ENCODE measurements around the gene ELP4. TPM values are rescaled to one million over a fixed set of nuclear protein-coding genes. Genes with fewer than 3 reads are reported as not detected.

The ELP4 gene
- total RNA-seq, 5 donors from 2014 or later (not counting 1 experiment from before 2014, with no cell fraction given): 15.9 to 22.2 (median 17.2) TPM

DNA sequence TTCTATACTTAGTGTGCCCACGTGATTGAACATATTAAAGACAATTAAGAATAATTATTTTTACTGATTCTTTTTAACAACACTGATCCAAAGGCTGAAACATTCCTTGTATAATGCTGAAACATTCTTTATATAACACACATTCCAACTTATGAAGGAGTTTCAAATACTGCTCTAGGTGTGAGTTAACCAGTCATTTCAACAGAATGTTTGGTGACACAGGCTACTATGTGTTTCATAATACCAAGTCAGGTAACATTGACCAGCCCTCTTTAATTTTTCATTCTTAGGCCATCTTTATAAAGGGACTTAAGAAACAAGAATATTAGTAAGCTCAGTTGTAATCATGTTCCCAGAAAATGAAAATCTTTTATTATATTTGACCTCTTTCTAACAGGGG lies 136.6 kb downstream of the ELP4 start:
- H3K27me3 Mint-ChIP-seq: no peaks in the 10 kb centered on the region

GRCh38 chr11:31649129-31649966 lies 139.8 kb downstream of the ELP4 start:
- no peaks in the 10 kb centered on the region for H3K9me3 Mint-ChIP-seq
- peaks cover 31% of the 10 kb centered on the region for H3K36me3 Mint-ChIP-seq
- peaks cover 0 to 5% of the 10 kb centered on the region in 2 donors for H3K36me3 ChIP-seq (ENCODE audit: control insufficient read depth in 2 of 2, extremely low read depth in 1 of 2, insufficient read depth in 1 of 2, low read length in 1 of 2)
- H3K27me3 ChIP-seq (replicated peaks in 1 of 2; ENCODE audit: control insufficient read depth in 2 of 2, extremely low read depth in 1 of 2, insufficient read depth in 2 of 2, low read length in 1 of 2): no peaks in the 10 kb centered on the region
- H3K27ac Mint-ChIP-seq: no peak overlapping the region
- no peaks in the 10 kb centered on the region for H3K4me1 ChIP-seq (ENCODE audit: control insufficient read depth in 1 of 2, extremely low read depth in 1 of 2, insufficient read depth in 2 of 2, low read length in 2 of 2)
- ChIA-PET POLR2A (no interaction called here), CTCF (interaction anchor here (0.6 to 0.9 kb wide), 2 partner anchors 8 to 11 kb away, joined by 3 read pairs; no protein-coding TSS in a partner anchor)
- no peak overlapping the region for H3K27ac ChIP-seq (ENCODE audit: low read length)
- no peaks in the 10 kb centered on the region for H3K4me1 Mint-ChIP-seq
- no peak overlapping the region for H3K4me3 ChIP-seq (ENCODE audit: control insufficient read depth in 1 of 2, extremely low read depth in 1 of 2, low read length in 1 of 2)
- H3K4me3 Mint-ChIP-seq: no peak overlapping the region
- H3K27me3 Mint-ChIP-seq: no peaks in the 10 kb centered on the region
- ATAC-seq (replicated peaks in 1 of 4) (no peak), DNase-seq (no peak)
- WGBS (ENCODE audit: insufficient coverage): 100% methylated on average over 1 of the region's 6 CpGs
- no peaks in the 10 kb centered on the region for H3K9me3 ChIP-seq

More for the DNA sequence above, 136.6 kb downstream of the ELP4 start:
- Mint-ChIP-seq H3K4me3 (no peak overlapping the region), H3K36me3 (peaks cover 21% of the 10 kb centered on the region), H3K4me1 (no peaks in the 10 kb centered on the region), H3K27ac (no peak overlapping the region), H3K9me3 (no peaks in the 10 kb centered on the region)
- Histone ChIP-seq H3K4me3 (ENCODE audit: control insufficient read depth in 1 of 2, extremely low read depth in 1 of 2, low read length in 1 of 2) (no peak overlapping the region), H3K36me3 (ENCODE audit: control insufficient read depth in 2 of 2, extremely low read depth in 1 of 2, insufficient read depth in 1 of 2, low read length in 1 of 2) (peaks cover 0 to 5% of the 10 kb centered on the region in 2 donors), H3K27ac (ENCODE audit: low read length) (no peak overlapping the region), H3K27me3 (replicated peaks in 1 of 2; ENCODE audit: control insufficient read depth in 2 of 2, extremely low read depth in 1 of 2, insufficient read depth in 2 of 2, low read length in 1 of 2) (no peaks in the 10 kb centered on the region), H3K9me3 (no peaks in the 10 kb centered on the region), H3K4me1 (ENCODE audit: control insufficient read depth in 1 of 2, extremely low read depth in 1 of 2, insufficient read depth in 2 of 2, low read length in 2 of 2) (no peaks in the 10 kb centered on the region)
- POLR2A ChIA-PET: no interaction called here
- WGBS (ENCODE audit: insufficient coverage): no CpG with 5 or more reads among the region's 1 CpG
- no peak for DNase-seq
- CTCF ChIA-PET: no interaction called here
- ATAC-seq (replicated peaks in 1 of 4): no peak

DNA sequence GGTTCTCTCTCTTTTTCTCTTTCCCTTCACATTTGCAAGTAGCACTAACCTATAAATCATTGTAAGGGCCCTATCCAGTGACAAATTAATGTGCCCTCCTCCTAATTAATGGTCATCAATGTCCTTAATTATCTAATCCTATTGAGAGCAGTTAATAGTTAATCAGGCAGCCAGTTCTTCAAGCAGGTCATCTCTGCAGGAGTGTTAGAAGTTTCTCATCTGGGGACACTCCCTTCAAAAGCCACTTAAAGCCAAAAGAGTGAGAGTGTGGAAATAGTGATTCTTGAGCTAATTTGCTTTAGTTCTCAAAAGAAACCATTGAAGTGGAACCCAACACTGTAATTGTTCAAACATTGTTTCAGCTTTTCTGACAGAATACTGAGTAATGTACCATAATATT lies 141.6 kb downstream of the ELP4 start:
- H3K36me3 Mint-ChIP-seq: peaks cover 34% of the 10 kb centered on the region
- ChIA-PET CTCF (no interaction called here), POLR2A (no interaction called here)

GRCh38 chr11:31651822-31652221 lies 142.3 kb downstream of the ELP4 start:
- Histone ChIP-seq H3K4me3 (ENCODE audit: control insufficient read depth in 1 of 2, extremely low read depth in 1 of 2, low read length in 1 of 2) (no peak overlapping the region), H3K27me3 (replicated peaks in 1 of 2; ENCODE audit: control insufficient read depth in 2 of 2, extremely low read depth in 1 of 2, insufficient read depth in 2 of 2, low read length in 1 of 2) (no peaks in the 10 kb centered on the region), H3K9me3 (no peaks in the 10 kb centered on the region), H3K27ac (ENCODE audit: low read length) (no peak overlapping the region), H3K36me3 (ENCODE audit: control insufficient read depth in 2 of 2, extremely low read depth in 1 of 2, insufficient read depth in 1 of 2, low read length in 1 of 2) (peaks cover 0 to 5% of the 10 kb centered on the region in 2 donors), H3K4me1 (ENCODE audit: control insufficient read depth in 1 of 2, extremely low read depth in 1 of 2, insufficient read depth in 2 of 2, low read length in 2 of 2) (no peaks in the 10 kb centered on the region)
- no peaks in the 10 kb centered on the region for H3K4me1 Mint-ChIP-seq
- no peak overlapping the region for H3K4me3 Mint-ChIP-seq
- ATAC-seq (replicated peaks in 1 of 4) (no peak), DNase-seq (no peak)
- H3K27me3 Mint-ChIP-seq: no peaks in the 10 kb centered on the region
- ChIA-PET CTCF (no interaction called here), POLR2A (no interaction called here)
- H3K36me3 Mint-ChIP-seq: peaks cover 34% of the 10 kb centered on the region
- H3K27ac Mint-ChIP-seq: no peak overlapping the region
- no peaks in the 10 kb centered on the region for H3K9me3 Mint-ChIP-seq
- WGBS (ENCODE audit: insufficient coverage): no CpG with 5 or more reads among the region's 2 CpGs

More for the DNA sequence above, 141.6 kb downstream of the ELP4 start:
- ATAC-seq (replicated peaks in 1 of 4): no peak
- no peaks in the 10 kb centered on the region for H3K4me1 Mint-ChIP-seq
- Histone ChIP-seq H3K4me1 (ENCODE audit: control insufficient read depth in 1 of 2, extremely low read depth in 1 of 2, insufficient read depth in 2 of 2, low read length in 2 of 2) (no peaks in the 10 kb centered on the region), H3K36me3 (ENCODE audit: control insufficient read depth in 2 of 2, extremely low read depth in 1 of 2, insufficient read depth in 1 of 2, low read length in 1 of 2) (peaks cover 0 to 5% of the 10 kb centered on the region in 2 donors), H3K9me3 (no peaks in the 10 kb centered on the region), H3K27ac (ENCODE audit: low read length) (no peak overlapping the region), H3K27me3 (replicated peaks in 1 of 2; ENCODE audit: control insufficient read depth in 2 of 2, extremely low read depth in 1 of 2, insufficient read depth in 2 of 2, low read length in 1 of 2) (no peaks in the 10 kb centered on the region), H3K4me3 (ENCODE audit: control insufficient read depth in 1 of 2, extremely low read depth in 1 of 2, low read length in 1 of 2) (no peak overlapping the region)
- H3K27ac Mint-ChIP-seq: no peak overlapping the region
- no peak overlapping the region for H3K4me3 Mint-ChIP-seq
- no peak for DNase-seq
- H3K27me3 Mint-ChIP-seq: no peaks in the 10 kb centered on the region
- no peaks in the 10 kb centered on the region for H3K9me3 Mint-ChIP-seq

DNA sequence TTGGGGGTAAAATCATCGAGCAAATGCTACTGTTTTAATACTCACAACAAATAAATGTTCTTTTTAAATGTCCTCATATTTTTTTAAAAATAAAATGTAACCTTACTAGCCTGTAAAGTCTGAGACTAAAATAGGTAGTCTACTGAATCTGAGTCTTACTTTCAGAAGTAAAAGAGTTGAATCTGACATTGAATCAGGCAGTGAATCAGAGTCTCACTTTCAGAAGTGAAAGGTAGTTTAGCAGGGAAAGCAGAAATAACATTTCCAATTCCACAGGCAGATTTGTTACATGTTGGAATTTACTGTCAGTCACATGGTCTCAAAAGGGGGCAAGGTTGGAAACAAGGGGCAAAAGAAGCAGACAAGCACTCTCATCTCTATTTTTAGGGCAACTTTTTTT lies 143.0 kb downstream of the ELP4 start:
- H3K36me3 Mint-ChIP-seq: peaks cover 38% of the 10 kb centered on the region
- H3K9me3 ChIP-seq: no peaks in the 10 kb centered on the region
- no peaks in the 10 kb centered on the region for H3K27me3 Mint-ChIP-seq
- no peaks in the 10 kb centered on the region for H3K27me3 ChIP-seq (replicated peaks in 1 of 2; ENCODE audit: control insufficient read depth in 2 of 2, extremely low read depth in 1 of 2, insufficient read depth in 2 of 2, low read length in 1 of 2)
- no peak overlapping the region for H3K27ac Mint-ChIP-seq
- CTCF ChIA-PET: no interaction called here
- H3K4me3 Mint-ChIP-seq: no peak overlapping the region
- H3K4me1 Mint-ChIP-seq: no peaks in the 10 kb centered on the region
- WGBS (ENCODE audit: insufficient coverage): no CpG with 5 or more reads among the region's 1 CpG
- no peaks in the 10 kb centered on the region for H3K9me3 Mint-ChIP-seq
- no peak overlapping the region for H3K4me3 ChIP-seq (ENCODE audit: control insufficient read depth in 1 of 2, extremely low read depth in 1 of 2, low read length in 1 of 2)
- no peak for DNase-seq
- peaks cover 0 to 5% of the 10 kb centered on the region in 2 donors for H3K36me3 ChIP-seq (ENCODE audit: control insufficient read depth in 2 of 2, extremely low read depth in 1 of 2, insufficient read depth in 1 of 2, low read length in 1 of 2)
- no peak overlapping the region for H3K27ac ChIP-seq (ENCODE audit: low read length)
- H3K4me1 ChIP-seq (ENCODE audit: control insufficient read depth in 1 of 2, extremely low read depth in 1 of 2, insufficient read depth in 2 of 2, low read length in 2 of 2): no peaks in the 10 kb centered on the region
- POLR2A ChIA-PET: no interaction called here
- ATAC-seq (replicated peaks in 1 of 4): no peak

DNA sequence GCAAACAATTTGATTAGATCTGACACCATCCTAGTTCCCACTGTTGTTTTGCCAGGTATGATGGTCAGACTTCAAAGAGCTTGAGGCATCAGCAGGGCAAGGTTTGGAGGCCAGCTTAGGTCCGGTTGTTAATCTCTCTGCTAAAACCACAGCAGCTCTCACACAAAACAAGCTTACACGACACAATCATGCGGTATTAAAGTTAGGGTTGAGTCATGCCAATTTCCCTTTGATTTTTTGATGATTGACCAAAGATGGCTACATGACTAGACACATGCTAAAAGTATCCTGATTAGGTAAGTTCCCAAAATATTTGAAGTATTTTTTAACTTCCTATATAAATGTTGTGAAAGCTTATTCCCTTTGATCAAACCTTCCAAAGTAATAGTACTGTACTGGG lies 145.9 kb downstream of the ELP4 start:
- Mint-ChIP-seq H3K9me3 (no peaks in the 10 kb centered on the region), H3K4me1 (no peaks in the 10 kb centered on the region), H3K36me3 (peaks cover 25% of the 10 kb centered on the region), H3K27ac (no peak overlapping the region), H3K4me3 (no peak overlapping the region), H3K27me3 (no peaks in the 10 kb centered on the region)
- Histone ChIP-seq H3K4me1 (ENCODE audit: control insufficient read depth in 1 of 2, extremely low read depth in 1 of 2, insufficient read depth in 2 of 2, low read length in 2 of 2) (no peaks in the 10 kb centered on the region), H3K36me3 (ENCODE audit: control insufficient read depth in 2 of 2, extremely low read depth in 1 of 2, insufficient read depth in 1 of 2, low read length in 1 of 2) (no peaks in the 10 kb centered on the region), H3K4me3 (ENCODE audit: control insufficient read depth in 1 of 2, extremely low read depth in 1 of 2, low read length in 1 of 2) (no peak overlapping the region), H3K27me3 (replicated peaks in 1 of 2; ENCODE audit: control insufficient read depth in 2 of 2, extremely low read depth in 1 of 2, insufficient read depth in 2 of 2, low read length in 1 of 2) (no peaks in the 10 kb centered on the region), H3K9me3 (no peaks in the 10 kb centered on the region), H3K27ac (ENCODE audit: low read length) (no peak overlapping the region)
- CTCF ChIA-PET: no interaction called here
- no peak for ATAC-seq (replicated peaks in 1 of 4)
- WGBS (ENCODE audit: insufficient coverage): no CpG with 5 or more reads among the region's 3 CpGs
- POLR2A ChIA-PET: interaction anchor here in 1 of 2 donors (0.9 kb wide), 1 partner anchor 21 kb away, joined by 3 read pairs; no protein-coding TSS in a partner anchor
- DNase-seq: no peak

Data from T-cell (primary cell).